Fibroblast of lung (primary cell): Measurements from ENCODE around the gene C16orf89. TPM values are rescaled to one million over a fixed set of nuclear protein-coding genes. Genes with fewer than 3 reads are reported as not detected.

Experiments used
- DNase-seq, 2 donors: peaks; one replicate each; pipeline versions ENCODE4 v3.0.0 to v3.0.0-alpha.2; 2010; ENCODE audit warnings: low read depth in 2 of 2
- H2AFZ ChIP-seq: 2 replicates; pipeline ENCODE4 v1.5.1; 2012; ENCODE audit warnings: low read length, control low read depth, inconsistent platforms
- H3K27ac ChIP-seq: 2 replicates; pipeline ENCODE4 v1.5.1; 2011; ENCODE audit warnings: low read length, control low read depth; ENCODE audit not compliant: insufficient read depth
- H3K27me3 ChIP-seq: 2 replicates; pipeline ENCODE4 v1.5.1; 2011; ENCODE audit warnings: mild to moderate bottlenecking, low read length; ENCODE audit not compliant: control insufficient read depth, insufficient read depth
- H3K36me3 ChIP-seq: 2 replicates; pipeline ENCODE4 v1.5.1; 2011; ENCODE audit warnings: low read length; ENCODE audit not compliant: control insufficient read depth, insufficient read depth
- H3K4me1 ChIP-seq: 2 replicates; pipeline ENCODE4 v1.5.1; 2011; ENCODE audit warnings: low read length; ENCODE audit not compliant: control insufficient read depth, insufficient read depth; ENCODE audit errors: extremely low read depth
- H3K4me2 ChIP-seq: 2 replicates; pipeline ENCODE4 v1.5.1; 2011; ENCODE audit warnings: low read length, control low read depth; ENCODE audit not compliant: insufficient read depth; ENCODE audit errors: extremely low read depth
- H3K4me3 ChIP-seq, 4 experiments: fragments of 200-600 bp in 1 of 4; sonication (generic) in 1 of 4; replicated peaks in 1 of 4; 2 replicates each; pipeline ENCODE4 v1.5.1; 2011 to 2016; ENCODE audit warnings: low read length in 4 of 4, low read depth in 3 of 4, mild to moderate bottlenecking in 3 of 4, control low read depth in 2 of 4, inconsistent platforms in 1 of 4, mixed read lengths in 1 of 4; ENCODE audit not compliant: insufficient read depth in 1 of 4; ENCODE audit errors: control extremely low read depth in 1 of 4
- H3K79me2 ChIP-seq: 2 replicates; pipeline ENCODE4 v1.5.1; 2012; ENCODE audit warnings: mild to moderate bottlenecking, low read length, inconsistent platforms; ENCODE audit not compliant: control insufficient read depth, insufficient read depth
- H3K9ac ChIP-seq: 2 replicates; pipeline ENCODE4 v1.5.1; 2011; ENCODE audit warnings: mild to moderate bottlenecking, low read length, control low read depth; ENCODE audit not compliant: insufficient read depth
- H3K9me3 ChIP-seq: 2 replicates; pipeline ENCODE4 v1.5.1; 2012; ENCODE audit warnings: low read depth, low read length; ENCODE audit not compliant: control insufficient read depth, insufficient read depth
- H4K20me1 ChIP-seq: 2 replicates; pipeline ENCODE4 v1.5.1; 2011; ENCODE audit warnings: low read length; ENCODE audit not compliant: control insufficient read depth, insufficient read depth; ENCODE audit errors: extremely low read depth
- CTCF ChIP-seq, 2 donors: IDR thresholded peaks in 1 of 2; conservative IDR thresholded peaks in 1 of 2; 1 replicate in 1 of 2; 2 replicates in 1 of 2; pipeline ENCODE4 v1.5.1; 2011 to 2012; ENCODE audit warnings: low read length in 2 of 2, control low read depth in 1 of 2, inconsistent platforms in 1 of 2, low read depth in 1 of 2, mild to moderate bottlenecking in 1 of 2
- EZH2 ChIP-seq: IDR thresholded peaks from 2 replicates; pipeline ENCODE4 v1.5.1; 2012; ENCODE audit warnings: low read length, control low read depth, mild to moderate bottlenecking; ENCODE audit errors: missing control alignments
- polyA plus RNA-seq, 2 donors: library from polyadenylated mRNA; depleted of rRNA in 1 of 2; stranded (reverse) in 1 of 2; unstranded in 1 of 2; fragments of >200 nt; gene quantifications; 2 replicates each; pipeline ENCODE4 v1.2.1, GENCODE V29; 2011 to 2012; ENCODE audit warnings: missing spikeins in 1 of 2
- total RNA-seq: library from RNA; depleted of rRNA; stranded (reverse); fragments of >200 nt; gene quantifications from 2 replicates; pipeline ENCODE4 v1.2.1, GENCODE V29; 2014

C16orf89 gene
- total and polyA plus RNA-seq, 2 donors (not counting 1 experiment from before 2014, with no cell fraction given) = 0.53 to 5.9 TPM

GRCh38 chr16:5008311-5008731, 57.4 kb downstream of the C16orf89 start:
- Histone ChIP-seq H3K79me2 (no peaks in the 10 kb centered on the region), H3K9me3 (no peaks in the 10 kb centered on the region), H3K9ac (no peak overlapping the region), H2AFZ (no peak overlapping the region), H3K27ac (no peak overlapping the region), H3K4me3 (no peak overlapping the region), H3K36me3 (no peaks in the 10 kb centered on the region), H3K27me3 (peaks cover 11% of the 10 kb centered on the region), H3K4me2 (no peak overlapping the region), H3K4me1 (no peaks in the 10 kb centered on the region), H4K20me1 (no peaks in the 10 kb centered on the region)
- no peak for DNase-seq
- TF ChIP-seq EZH2 (no peak), CTCF (conservative IDR thresholded peaks at IDR 0.05 in 1 of 2, IDR thresholded peaks at IDR 0.05 in 1 of 2; ENCODE audit: low read depth in 1 of 2, low read length in 2 of 2) (no peak)

- no peak for DNase-seq
- peaks cover 11% of the 10 kb centered on the region for H3K27me3 ChIP-seq
- H3K9me3 ChIP-seq = no peaks in the 10 kb centered on the region
- no peak for TF ChIP-seq CTCF (conservative IDR thresholded peaks at IDR 0.05 in 1 of 2, IDR thresholded peaks at IDR 0.05 in 1 of 2; ENCODE audit: low read depth in 1 of 2, low read length in 2 of 2)
- no peak for TF ChIP-seq EZH2
- no peak overlapping the region for H3K4me2 ChIP-seq
- H3K9ac ChIP-seq = no peak overlapping the region
- no peaks in the 10 kb centered on the region for H3K36me3 ChIP-seq
- H4K20me1 ChIP-seq = no peaks in the 10 kb centered on the region
- H3K4me3 ChIP-seq = no peak overlapping the region
- no peaks in the 10 kb centered on the region for H3K4me1 ChIP-seq
- H3K79me2 ChIP-seq = no peaks in the 10 kb centered on the region
- no peak overlapping the region for H2AFZ ChIP-seq
- H3K27ac ChIP-seq = no peak overlapping the region
These were observed 58.5 kb downstream of the C16orf89 start for GRCh38 chr16:5007256-5007655.

- H3K4me2 ChIP-seq = no peak overlapping the region
- H3K27ac ChIP-seq = no peak overlapping the region
- H3K4me3 ChIP-seq = no peak overlapping the region
- H3K27me3 ChIP-seq = peaks cover 11% of the 10 kb centered on the region
- no peaks in the 10 kb centered on the region for H3K79me2 ChIP-seq
- no peaks in the 10 kb centered on the region for H3K4me1 ChIP-seq
- TF ChIP-seq CTCF (conservative IDR thresholded peaks at IDR 0.05 in 1 of 2, IDR thresholded peaks at IDR 0.05 in 1 of 2; ENCODE audit: low read depth in 1 of 2, low read length in 2 of 2) (no peak), EZH2 (no peak)
- no peak for DNase-seq
- H3K9me3 ChIP-seq = no peaks in the 10 kb centered on the region
- no peaks in the 10 kb centered on the region for H3K36me3 ChIP-seq
- no peaks in the 10 kb centered on the region for H4K20me1 ChIP-seq
- H3K9ac ChIP-seq = no peak overlapping the region
- H2AFZ ChIP-seq = no peak overlapping the region
These were observed 59.2 kb downstream of the C16orf89 start for GRCh38 chr16:5006348-5007193.
